GM15510 (cell line): ENCODE measurements around the gene TEX264.

Experiments
- POLR2A ChIP-seq: IDR thresholded peaks from 3 replicates; pipeline ENCODE4 v1.6.1; 2011; ENCODE audit warnings: borderline replicate concordance; ENCODE audit not compliant: insufficient read length; ENCODE audit errors: extremely low read depth

The TEX264 gene

GRCh38 chr3:51682079-51682478 is 11.0 kb downstream of the TEX264 start:
- no peak for TF ChIP-seq POLR2A

- TF ChIP-seq POLR2A, result no peak
Measured at GRCh38 chr3:51682526-51682925, 11.5 kb downstream of the TEX264 start.

- no peak for TF ChIP-seq POLR2A
Measured at GRCh38 chr3:51683566-51683965, 12.5 kb downstream of the TEX264 start.

DNA sequence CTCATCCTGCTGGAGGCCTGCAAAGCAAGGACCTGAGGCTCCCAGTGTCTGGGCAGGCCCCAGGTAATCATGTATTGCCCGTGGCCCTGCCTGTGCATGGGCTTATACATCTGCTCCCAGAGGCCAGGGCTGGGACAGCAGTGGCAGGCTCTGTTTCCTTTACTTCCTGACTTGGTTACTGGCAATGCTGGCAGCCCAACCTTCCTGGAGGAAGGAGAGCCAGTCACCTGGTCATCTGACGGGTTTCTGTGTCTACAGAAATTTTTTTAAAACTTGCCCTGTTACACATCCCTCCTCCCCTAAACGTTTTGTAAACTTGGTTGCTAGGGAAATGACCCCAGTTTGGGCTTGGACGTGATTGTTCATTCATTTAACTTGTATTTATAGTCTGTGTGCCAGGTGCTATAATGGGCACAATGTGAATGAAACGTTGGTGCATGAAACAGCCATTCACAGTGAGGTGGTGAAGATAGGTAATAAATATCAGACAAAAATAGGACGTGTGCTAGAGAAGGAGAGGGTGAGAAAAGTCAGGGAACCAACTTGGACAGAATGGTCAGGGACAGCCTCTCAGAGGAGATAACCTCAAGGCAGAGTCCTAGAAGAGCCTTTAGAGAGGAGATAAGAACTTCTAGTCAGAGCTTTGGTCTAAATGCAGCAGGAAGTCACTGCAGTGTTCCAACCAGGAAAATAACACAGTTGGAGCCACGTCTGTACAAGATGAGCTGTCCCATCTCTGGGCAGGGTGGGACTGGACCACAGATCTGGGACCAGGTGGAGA is 14.1 kb downstream of the TEX264 start:
- TF ChIP-seq POLR2A, result no peak

DNA sequence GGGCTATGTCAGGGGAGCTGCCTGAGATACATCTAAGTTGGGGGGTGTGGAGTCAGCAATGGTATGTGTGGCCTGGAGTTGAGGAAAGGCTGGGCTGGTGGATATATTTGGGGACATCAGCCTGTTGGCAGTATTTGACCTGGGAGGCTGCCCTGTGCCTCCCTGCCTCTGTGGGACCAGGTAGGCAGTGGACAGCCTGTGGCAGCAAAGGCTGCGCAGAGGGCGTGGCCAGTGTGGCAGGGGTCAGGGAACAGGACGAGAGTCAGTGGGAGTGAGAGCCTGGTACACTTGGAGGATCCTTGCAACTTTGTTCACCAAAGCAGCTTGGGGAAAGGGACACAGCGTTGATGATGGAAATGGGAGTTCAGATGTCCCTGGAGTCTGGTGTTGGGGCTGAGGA is 15.0 kb downstream of the TEX264 start:
- TF ChIP-seq POLR2A, result no peak

DNA sequence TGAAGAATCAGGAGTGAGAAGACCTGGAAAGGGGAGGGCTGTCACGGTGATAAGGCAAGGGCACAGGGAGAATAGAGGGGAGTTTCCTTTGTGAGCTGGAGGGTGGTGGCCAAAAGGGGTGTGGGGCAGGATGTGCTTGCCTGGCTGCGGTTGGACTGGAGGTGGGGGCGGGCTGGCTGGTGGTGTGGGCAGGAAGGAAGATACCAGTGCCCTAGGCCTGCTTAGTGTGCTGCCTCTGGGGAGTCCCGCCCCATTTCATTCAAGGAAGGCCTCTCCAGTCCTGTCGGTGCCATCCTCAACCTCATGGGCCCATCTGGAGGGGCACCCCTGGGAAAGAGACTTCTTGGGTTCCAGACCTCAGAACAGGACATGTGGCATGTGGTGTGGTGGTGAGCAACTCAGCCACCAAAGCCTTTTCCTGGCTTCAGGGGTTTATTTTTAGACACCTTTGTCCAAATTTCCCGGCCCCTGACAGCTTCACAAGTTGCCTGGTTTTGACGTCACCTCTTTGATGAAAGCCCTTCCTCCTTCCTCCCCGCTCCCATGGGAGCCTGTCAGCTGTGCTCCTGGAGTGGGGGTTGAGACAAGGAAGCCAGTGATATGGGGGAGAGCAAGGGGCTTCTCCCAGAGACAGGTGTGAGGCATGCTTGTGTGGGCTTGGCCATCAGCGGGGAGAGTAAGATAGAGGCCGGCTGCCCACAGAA is 15.6 kb downstream of the TEX264 start:
- TF ChIP-seq POLR2A, result no peak

- TF ChIP-seq POLR2A, result no peak
Measured at GRCh38 chr3:51687431-51688205, 16.6 kb downstream of the TEX264 start.

- TF ChIP-seq POLR2A, result no peak
Measured at GRCh38 chr3:51688206-51688600, 17.2 kb downstream of the TEX264 start.

- TF ChIP-seq POLR2A, result no peak
Measured at GRCh38 chr3:51691021-51691420, 20.0 kb downstream of the TEX264 start.

DNA sequence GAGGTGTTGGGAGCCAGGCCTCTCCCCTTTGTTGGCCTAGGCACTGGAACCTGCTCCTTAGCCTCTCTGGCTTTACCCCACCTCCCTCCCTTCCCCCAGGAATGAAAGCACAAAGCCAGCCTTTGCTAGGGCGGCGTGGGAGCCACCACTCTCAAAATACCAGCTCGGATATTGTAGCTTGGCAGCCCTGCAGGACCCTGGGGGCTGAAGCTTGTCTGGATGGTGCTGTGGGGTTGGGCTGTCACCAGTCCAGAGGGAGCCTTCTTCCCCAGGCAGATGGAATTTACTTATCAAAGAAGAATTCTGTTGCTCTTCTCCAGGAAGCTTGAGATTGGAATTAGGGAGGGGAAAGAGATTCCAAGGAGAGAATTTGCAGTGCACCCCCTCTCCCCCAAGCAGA is 20.9 kb downstream of the TEX264 start:
- TF ChIP-seq POLR2A, result no peak

DNA sequence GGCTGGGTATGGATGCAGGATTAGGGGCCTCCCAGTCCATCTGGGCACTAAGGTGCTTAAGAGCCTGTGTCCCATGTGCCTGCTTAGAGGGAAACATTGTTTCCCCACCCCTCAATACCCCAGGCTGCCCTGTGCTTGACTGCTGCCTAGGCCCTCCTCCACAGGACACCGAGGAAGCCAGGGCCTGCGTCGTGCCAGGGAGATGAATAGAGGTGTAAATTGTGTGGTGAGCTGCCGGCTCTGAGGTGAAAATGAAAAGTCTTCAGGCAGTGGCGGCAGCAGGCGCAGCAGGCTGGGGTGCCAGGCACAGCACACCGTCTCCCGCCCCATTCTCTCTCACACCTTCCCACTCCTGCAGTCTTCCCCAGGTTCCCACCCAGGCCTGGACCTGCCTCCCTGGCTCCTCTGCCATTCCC is 21.9 kb downstream of the TEX264 start:
- no peak for TF ChIP-seq POLR2A

DNA sequence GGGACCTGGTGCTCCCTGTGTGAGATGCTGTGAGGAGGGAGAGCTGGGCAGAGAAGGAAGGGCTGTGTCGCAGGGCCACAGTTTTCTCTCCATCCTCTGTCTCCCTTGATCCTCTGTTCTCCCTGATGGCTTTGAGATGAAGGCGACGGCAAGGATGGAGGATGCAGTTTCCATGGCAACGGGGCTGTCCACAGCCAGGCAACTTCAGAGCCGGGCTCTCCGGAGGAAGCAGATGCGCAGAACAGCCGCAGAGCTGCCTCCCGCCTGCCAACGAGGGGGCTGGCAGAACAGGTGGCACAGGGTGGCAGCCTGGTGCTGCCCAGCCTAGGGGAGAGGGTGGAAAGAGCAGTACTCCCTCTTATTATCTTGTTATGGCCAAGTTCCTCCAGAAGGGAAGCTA is 25.9 kb downstream of the TEX264 start:
- no peak for TF ChIP-seq POLR2A

DNA sequence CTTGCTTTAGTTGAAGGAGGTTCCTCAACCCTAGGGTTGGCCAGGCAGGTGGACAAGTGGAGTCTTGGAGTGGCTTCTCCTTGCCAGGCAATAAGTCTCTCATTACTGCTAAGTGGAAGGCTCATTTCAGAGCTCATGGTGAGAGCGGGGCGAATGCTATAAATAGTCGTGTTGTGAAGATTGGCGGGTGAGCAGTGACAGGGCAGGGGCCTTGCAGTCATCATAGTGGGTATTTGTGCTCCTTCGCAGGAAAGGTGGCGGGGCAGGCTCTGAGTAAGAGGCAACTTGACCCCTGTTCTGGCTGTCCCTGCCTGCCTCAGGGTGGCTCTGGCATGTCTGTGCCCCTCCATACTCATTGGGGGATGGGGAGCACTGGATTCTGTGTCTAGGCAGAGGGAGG is 27.2 kb downstream of the TEX264 start:
- no peak for TF ChIP-seq POLR2A

GRCh38 chr3:51700403-51700802 is 29.4 kb downstream of the TEX264 start:
- TF ChIP-seq POLR2A, result no peak

GRCh38 chr3:51702156-51702555 is 31.1 kb downstream of the TEX264 start:
- TF ChIP-seq POLR2A, result no peak
